GM21529 (cell line): ENCODE data around the gene IFNG.
"Not testable (repeated sequence)": the region's sequence is repeated elsewhere in the genome, so short reads cannot be mapped to it uniquely, and the experiment has no call there.

ENCODE experiments used
- ATAC-seq: cut with Tn5 transposase; IDR thresholded peaks from one replicate; pipeline ENCODE4 v1.9.1; 2021; ENCODE audit not compliant: unreplicated experiment

IFNG gene

DNA sequence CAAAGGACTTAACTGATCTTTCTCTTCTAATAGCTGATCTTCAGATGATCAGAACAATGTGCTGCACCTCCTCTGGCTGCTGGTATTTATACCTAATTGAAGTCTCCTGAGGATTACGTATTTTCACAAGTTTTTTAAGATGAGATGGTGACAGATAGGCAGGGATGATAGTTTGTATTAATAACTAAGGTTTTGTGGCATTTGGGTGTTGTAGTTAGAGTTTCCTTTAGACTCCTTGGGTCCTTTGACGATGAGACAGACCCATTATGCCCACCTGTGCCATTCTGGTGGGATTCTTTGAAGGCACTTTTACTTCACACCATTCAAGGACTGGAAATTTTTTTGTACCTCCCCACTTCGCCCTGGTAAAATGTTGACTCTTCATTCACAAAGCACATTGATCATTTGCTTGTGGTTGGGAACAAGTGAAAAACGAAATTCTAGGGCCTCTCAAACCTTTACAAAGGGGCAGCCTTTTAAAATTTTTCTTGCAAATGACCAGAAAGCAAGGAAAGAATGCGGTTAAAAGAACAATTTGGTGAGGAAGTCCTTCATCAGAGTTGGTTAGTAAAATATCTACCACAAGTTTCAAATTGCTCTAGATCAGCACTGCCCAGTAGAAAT is at the start of gene IFNG:
Gene IFNG, minus strand, starts transcription at position 60 of the 624 bp plus-strand sequence. CDS start 125 bp downstream, outside the sequence.
- ATAC-seq: peak; percentile 51

DNA sequence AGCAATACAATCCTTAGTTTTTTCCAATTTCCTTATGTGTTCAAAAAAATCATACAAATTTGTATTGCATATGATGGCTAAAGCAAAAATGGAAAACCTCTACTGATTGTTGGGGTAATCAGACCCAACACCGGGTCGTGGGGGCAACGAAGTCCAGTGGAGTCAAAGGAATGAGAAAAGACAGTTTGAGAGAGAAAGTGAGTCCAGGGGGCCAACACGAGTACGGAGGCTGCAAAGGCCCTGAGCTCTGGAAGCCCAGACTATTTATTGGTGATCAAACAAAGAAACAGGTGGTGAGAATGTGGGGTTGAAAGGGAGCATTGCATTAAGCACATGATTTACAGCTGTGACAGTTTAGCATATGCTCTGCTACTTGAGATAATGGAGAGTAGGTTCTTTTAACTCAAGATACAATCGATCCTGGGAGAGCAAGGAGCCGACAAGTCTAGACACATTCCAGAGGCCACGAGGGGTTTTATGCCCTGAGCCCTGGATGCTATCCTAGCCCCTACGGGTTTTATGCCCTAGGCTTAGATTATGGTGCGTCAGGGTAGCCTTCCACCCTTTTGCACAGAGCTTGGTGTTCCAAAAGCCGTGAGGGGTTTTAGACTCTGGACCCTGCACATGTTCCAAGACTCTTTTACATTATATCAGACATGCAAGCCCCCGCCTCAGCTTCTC is 49.6 kb upstream of the IFNG start:
- ATAC-seq: not testable (repeated sequence)

DNA sequence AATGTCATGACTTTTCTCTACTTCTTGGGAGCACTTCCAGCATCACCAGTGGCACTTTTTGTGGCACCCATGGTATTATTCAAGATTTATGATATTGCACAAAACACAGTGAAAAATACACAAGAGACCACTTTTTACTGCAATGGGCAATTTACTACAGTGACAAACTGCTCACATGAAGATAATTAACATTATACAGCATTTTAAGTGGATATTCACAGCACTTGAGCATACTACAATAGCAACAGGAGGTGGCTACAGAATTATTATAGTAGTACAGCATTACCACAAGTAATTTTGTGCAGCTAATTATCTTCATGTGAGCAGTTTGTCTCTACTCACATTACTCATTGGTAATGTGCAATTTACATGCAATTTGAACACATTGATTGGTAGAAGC is 47.7 kb upstream of the IFNG start:
- ATAC-seq: no peak

DNA sequence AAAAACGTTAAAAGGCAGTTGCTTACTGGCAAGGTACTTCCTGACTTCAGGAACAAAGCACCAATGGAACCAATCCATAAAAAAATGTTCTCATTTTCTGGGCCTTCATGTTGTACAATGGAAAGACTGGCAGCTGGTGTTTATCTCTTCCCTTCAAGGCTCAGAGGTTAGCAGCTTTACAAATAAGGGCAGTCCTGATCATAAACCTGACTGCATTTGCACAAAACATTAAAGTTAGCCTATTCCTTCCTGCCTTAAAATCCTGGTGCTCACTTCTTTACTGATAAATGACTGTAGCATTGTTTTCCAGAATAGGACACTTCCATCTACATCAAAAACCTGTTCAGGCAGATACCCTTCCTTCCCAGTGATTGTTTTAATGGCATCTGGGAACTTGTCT is 46.9 kb upstream of the IFNG start:
- no peak for ATAC-seq

DNA sequence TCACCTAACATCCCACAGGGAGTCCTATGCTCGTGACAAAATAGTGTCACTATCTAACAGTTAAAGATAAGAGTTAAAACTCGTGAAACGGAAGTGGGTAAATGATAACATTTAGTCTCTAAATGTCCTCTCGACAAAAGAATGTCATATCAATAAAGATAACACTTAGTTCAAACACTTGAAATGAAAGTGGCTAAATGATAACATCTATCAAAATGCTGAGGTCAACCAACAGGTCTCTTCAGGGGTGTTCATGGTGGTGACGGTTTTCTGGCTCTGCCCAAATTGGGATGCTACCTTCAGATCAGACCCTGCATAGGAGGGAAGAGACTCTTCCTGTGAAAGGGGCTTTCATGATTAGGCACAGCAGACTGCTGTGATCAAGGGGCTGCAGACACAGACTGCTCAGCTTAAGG is 43.9 kb upstream of the IFNG start:
- no peak for ATAC-seq

DNA sequence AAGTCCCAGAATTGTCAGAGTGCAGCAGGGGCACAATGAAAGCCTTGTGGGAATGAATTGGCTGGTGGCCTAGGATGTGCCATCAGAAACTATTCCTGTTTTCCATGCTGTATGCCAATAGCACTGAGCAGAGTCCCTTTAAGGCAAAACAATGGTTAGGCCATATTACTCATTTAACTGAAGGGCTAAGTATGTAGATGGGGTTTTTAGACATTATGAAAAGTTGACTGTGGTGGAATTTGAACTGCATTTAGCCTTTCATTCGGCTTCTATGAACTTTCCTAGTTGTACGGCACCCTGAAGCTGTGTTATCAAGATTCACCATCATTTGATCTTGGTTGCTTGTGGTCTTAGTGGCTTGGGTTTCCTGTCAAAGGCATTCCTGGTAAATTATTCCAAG is 41.3 kb upstream of the IFNG start:
- no peak for ATAC-seq

DNA sequence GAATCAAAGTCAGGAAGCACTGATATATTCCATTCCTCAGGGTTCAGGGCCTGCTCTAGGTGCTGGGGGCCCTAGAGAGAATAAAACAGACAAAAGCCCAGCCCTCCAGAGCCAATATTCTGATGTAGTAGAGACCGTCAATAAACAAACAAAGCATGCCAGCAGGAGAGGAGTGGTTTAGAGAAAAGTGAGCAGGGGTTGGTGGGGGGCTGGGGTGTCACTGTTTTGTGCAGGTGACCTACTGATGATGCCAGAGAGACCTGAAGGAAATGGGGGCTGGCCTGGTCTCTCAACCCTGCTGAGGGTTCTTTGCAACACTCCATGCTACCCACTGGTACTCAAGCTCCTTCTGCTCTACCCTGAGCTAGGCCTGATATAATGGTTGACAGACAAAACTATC is 39.6 kb upstream of the IFNG start:
- ATAC-seq: no peak

DNA sequence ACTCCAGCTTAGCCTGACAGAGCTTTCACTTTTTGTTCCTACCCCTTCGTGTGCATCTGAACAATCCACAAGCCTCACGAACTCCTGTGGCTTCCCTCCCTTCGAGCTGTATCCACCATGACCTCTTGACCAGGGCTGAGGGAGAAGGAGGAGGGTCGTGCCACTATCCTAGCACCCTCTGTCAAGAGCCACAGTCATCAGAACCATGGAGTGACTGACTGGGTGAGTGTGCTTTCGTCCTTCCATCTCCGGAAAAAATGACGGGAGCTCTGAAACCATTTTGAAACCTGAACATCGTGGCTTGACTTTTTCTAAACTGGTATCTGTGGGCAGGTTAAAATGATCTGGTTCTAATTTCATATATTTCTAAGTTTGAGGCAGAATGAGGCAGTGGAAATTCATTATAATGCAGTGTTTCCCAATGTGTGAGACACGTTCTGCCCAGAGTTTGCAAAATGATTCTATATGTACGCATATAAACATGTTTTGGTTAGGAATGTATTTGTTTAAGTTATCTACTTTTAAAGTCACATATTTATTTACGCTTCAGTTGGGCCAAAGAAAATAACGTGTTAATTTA is 39.1 kb upstream of the IFNG start:
- no peak for ATAC-seq

DNA sequence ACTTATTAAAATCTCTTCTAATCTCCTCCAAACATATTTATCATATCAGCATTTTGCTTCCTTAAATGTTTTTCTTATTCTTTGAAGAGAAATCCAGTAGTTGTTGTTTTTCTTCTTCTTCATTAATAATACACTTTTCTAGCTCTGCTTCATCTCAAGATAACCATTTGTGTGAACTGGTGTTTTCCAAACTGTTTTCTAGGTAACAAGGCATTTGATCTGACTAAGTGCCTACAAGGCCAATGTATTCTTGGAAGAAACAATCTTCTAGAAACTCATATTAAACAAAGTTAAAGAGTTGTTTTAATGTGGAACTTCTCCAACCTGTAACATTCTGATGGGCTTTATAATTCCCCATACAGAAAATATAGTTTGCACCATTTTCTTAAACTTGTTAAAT is 30.8 kb upstream of the IFNG start:
- ATAC-seq: no peak

DNA sequence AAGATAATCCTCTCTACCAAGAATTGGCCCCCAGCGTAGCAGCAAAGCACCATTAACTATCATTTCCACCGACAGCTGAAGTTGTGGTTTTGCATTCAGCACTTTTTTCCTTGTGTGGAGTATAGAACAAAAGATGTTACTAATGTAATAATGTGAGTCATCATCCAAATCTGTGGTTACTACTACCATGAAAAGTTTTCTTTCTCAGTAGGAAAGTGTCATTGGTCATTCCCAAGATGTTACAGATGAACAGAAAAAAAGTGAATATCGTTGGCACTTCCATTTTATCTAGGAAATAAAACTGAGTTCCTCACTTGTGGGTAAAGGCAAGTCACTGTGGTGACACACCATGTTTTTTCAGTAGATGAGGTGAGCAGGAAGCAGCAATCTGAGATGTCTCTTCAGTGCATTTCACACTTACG is 30.3 kb upstream of the IFNG start:
- no peak for ATAC-seq

DNA sequence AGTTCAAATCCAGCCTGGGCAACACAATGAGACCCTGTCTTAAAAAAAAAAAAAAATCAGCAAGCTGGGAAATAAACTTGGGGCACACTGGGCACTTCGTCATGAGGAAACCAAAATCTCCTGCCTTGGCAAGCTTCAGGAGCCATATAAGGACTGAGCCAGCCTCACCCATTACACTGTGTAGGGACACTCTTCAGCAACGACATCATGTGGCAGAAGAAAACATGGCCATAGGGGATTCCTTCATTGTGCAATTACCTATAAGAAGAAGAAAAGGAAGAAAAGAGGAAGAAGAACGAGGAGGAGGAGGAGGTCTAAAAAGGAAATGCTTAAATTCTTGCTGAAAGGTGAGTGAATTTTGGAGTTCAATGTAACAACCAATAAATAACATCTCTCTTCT is 26.1 kb upstream of the IFNG start:
- no peak for ATAC-seq

DNA sequence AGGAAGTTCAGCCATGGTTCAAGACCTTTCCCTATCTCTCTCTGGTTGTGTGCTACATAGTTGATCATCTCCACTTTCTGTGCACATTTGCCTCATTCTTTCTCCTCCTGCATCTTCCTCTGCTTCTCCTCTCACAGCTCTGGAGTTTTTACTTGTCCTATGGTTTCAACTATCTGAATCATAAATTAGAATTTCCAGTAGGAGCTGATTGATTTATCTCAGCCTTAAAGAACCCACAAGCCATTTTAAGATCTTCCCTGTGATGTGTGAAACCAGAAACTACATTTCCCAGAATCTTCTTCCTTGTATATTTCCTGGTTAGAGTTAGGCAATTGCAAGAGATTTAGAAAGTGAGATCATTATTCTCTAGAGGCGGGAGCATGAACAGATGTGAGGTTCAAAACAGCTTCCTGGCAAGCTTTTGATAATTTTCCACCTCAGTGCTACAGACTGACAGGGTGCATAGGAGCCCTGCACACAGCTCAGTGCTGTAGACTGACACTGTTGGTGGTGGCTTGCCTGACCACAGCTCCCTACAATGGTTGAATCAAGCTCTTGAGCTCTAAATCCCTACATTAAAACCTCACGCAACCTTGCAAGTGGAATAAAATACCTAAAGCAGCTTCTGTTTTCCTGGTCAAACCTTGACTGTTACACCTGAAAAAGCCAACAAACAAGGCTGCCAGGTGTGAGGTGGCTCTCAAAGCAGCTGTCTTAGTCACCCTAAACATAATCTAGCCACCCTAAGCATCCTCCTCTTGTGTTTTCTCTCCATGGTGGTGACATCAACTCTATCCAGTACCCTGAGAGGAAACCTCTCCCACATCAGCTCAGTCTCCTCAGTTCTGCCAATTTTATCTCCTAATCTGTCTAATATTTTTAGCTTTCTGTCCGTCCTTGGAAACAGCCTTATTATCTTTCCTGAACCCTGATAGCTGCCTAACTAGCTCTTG is 21.5 kb upstream of the IFNG start:
- peak; percentile 75 for ATAC-seq

DNA sequence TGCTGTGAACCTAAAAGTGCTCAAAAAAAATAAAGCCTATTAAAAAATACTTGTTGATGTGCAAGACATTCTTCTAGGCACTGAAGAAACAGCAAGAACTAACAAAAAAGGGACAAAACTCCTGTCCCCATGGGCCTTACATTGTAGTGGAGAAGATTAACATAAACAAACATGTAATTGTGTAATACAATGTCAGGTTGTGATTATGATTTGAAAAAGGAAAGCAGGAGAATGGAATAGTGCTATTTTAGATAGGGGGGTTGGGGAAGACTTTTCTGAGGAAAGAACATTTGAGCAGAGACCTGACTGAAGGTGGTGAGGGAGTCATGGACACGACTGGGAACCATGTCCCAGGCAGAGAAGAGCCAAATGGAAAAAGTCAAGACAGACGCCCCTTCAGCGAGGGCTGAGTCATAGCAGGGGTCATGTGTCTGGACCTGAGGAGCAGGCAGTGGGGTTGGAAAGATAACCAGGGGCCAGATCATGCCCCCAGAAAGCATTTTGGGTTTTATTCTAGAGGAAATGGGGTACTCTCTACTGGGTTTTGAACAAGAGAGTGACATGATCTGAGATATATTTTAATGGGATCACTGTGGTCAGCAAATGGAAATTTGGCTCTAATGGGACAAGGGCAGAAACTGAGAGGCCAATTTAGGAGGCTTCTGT is 19.4 kb upstream of the IFNG start:
- no peak for ATAC-seq

DNA sequence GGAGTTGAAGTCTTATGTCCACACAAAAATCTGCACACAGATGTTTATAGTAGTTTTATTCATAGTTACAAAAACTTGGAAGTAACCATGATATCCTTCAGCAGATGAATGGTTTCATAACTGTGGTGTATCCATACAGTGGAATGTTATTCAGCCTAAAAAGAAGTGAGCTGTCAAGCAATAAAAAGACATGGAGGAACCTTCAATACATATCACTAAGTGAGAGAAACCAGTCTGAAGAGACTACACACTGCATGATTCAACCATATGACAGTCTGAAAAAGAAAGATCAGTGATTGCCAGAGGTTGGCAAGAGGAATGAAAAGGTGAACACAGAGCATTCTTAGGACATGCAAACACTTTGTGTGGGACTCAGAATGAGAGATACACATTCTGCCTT is 18.6 kb upstream of the IFNG start:
- ATAC-seq: no peak

DNA sequence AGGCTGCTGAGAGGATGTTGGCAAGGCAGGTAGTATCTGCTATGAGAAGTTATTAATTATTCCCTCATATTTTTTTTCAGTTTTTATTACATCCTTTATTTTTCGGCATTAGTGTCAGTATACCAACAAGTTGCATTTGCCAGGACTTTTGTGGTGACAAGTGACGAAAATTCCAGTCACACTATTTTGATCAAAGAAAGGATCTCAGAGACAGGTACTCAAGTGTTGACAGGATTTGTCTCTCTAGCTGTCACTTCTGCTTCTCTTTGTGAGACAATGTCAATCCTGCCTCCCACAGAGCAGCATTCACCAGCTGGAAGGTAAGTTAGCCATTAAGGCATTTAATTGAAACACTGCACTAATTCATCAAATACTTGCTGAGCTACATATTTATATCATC is 18.0 kb upstream of the IFNG start:
- ATAC-seq: no peak

DNA sequence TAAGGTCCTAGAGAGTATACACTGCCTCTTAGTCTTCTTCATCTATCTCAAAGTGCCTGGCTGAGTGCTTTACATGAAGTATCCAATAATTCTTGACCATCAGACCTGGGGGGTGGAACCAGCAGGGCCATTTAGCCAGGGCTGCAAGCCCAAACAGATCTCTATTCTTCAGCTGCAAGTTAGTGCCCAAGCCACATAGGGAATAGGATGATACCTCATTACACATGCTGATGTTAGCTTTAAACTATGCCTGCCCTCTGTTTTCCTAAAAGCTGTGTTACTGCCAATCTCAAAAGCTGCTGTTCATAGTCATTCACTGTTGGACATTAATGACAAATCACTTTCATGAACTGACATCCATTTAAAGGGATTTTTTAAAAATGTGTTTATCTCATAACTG is 16.7 kb upstream of the IFNG start:
- no peak for ATAC-seq

DNA sequence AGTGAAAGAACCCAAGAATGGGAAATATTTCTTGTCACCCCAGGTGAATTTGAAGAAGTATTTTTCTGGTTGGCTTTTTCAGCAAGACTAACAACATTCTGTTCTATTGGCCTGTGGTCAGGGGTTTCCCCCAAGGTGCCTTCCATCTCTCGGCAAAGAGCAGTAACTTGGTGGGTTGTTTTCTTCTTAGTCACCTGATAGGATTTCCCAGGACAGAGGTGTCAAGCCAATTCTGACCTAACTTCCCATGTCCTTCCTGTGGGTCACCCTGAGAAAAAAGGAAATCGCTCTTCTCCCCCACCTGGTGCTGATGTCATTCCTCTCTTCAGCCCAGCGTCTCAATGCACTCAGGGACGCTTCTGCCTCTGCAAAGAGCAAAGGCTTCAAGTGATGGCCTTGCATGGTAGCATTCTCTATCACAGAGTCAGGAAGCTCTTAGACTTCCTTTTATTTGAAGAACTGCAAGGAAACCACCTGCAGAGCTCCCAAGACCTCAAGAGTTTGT is 16.1 kb upstream of the IFNG start:
- peak; percentile 94 for ATAC-seq

DNA sequence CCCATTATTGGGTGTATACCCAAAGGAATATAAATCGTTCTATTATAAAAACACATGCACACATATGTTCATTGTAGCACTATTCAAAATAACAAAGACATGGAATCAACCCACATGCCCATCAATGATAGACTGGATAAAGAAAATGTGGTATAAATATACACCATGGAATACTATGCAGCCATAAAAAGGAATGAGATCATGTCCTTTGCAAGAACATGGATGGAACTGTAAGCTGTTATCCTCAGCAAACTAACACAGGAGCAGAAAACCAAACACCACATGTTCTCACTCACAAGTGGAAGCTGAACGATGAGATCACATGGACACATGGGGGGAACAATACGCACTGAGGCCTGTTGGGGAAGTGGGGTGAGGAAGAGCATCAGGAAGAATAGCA is 15.2 kb upstream of the IFNG start:
- ATAC-seq: not testable (repeated sequence)

DNA sequence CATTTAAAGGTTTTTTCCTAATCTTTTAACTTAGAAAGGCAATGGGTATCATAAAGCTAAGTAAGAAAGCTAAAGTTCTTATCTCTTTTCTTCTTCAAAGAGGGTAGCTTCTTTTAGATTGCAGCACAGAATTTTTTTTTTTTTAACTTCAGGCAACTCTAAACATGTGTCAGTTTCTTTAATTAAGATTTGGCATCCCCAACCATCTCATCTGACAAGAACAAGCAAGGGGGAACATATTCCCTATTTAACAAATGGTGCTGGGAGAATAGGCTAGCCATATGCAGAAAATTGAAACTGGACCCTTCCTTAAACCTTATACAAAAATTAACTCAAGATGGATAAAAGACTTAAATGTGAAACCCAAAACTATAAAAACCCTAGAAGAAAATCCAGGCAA is 14.3 kb upstream of the IFNG start:
- no peak for ATAC-seq

DNA sequence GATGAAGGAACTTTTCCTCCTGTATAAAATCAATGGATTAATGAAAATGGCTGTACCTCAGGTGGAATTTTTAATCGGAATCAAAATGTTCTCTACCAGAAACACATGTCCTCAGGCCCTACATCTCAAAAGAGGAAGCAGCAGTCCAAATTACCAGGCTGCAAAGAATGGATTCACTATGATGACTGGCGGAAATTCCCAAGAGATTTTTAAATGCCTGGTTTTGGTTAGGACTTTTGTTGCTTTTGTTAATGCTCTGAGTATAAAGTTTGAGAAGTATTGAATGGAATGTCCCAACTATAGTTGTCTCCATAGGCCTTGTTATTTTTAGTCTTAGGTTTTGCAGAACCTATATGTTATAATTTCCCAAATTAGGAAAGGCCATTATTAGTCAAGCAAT is 11.2 kb upstream of the IFNG start:
- ATAC-seq: no peak
